Myocyte (in vitro differentiated cells): ENCODE measurements around the gene NBEAL2. TPM values are rescaled to one million over a fixed set of nuclear protein-coding genes. Genes with fewer than 3 reads are reported as not detected.
A peak's percentile ranks its signal among the peaks of the same experiment; 100 is the strongest.
"Not testable (repeated sequence)": the region's sequence is repeated elsewhere in the genome, so short reads cannot be mapped to it uniquely, and the experiment has no call there.

ENCODE experiments used
- DNase-seq: peaks from one replicate; pipeline ENCODE4 v3.0.0-alpha.2; 2012; ENCODE audit warnings: low read depth
- total RNA-seq: library from RNA; depleted of rRNA; stranded (reverse); fragments of >200 nt; gene quantifications from 2 replicates; pipeline ENCODE4 v1.2.3, GENCODE V29; 2014

The NBEAL2 gene
- total RNA-seq, 1 donor from 2014 or later: 2.3 TPM

- no peak for DNase-seq
Observed at GRCh38 chr3:47034868-47035489, 55.5 kb downstream of the NBEAL2 start.

GRCh38 chr3:47035645-47036044, 56.2 kb downstream of the NBEAL2 start:
- DNase-seq: no peak

DNA sequence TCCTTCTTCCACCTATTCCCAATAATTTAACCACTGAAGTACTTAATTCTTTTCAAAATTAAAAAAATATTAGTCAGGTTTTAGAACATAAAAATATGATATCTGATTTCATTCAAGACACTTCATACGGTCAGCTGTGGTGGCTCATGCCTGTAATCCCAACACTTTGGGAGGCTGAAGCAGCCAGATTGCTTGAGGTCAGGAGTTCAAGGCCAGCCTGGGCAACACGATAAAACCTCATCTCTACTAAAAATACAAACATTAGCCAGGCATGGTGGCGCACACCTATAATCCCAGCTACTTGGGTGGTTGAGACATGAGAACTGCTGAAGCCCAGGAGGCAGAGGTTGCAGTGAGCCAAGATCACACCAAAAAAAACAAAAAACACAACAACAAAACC, 56.7 kb downstream of the NBEAL2 start:
- no peak for DNase-seq

DNA sequence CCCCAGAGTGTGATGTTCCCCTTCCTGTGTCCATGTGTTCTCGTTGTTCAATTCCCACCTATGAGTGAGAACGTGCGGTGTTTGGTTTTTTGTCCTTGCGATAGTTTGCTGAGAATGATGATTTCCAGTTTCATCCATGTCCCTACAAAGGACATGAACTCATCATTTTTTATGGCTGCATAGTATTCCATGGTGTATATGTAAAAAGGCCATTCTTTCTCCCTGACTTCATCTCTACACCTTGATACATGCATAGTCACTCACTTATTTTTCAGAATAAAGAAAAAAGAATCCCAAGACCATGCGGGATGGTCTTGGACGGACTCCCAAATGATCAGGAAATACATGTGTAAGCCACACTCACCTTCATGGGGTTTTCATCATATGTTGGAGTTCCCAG, 57.8 kb downstream of the NBEAL2 start:
- DNase-seq: not testable (repeated sequence)

- no peak for DNase-seq
Observed at GRCh38 chr3:47041114-47041513, 61.6 kb downstream of the NBEAL2 start.

- DNase-seq: no peak
Observed at GRCh38 chr3:47042231-47042791, 62.8 kb downstream of the NBEAL2 start.

- DNase-seq: no peak
Observed at GRCh38 chr3:47047069-47047468, 67.6 kb downstream of the NBEAL2 start.

DNA sequence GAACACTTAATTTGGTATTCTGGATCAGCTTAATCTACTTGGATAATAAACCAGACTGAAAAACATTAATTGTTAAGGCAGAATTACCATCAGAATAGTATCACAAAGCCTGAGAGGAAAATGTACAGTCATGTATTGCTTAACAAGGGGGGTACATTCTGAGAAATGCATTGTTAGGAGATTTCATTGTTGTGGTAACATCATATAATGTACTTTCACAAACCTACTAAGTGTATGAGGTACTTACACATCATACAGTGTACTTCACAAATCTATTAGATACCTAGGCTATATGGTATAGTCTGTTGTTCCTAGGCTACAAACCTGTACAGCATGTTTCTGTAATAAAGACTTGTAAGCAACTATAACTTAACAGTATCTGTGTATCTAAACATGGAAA, 68.2 kb downstream of the NBEAL2 start:
- no peak for DNase-seq

DNA sequence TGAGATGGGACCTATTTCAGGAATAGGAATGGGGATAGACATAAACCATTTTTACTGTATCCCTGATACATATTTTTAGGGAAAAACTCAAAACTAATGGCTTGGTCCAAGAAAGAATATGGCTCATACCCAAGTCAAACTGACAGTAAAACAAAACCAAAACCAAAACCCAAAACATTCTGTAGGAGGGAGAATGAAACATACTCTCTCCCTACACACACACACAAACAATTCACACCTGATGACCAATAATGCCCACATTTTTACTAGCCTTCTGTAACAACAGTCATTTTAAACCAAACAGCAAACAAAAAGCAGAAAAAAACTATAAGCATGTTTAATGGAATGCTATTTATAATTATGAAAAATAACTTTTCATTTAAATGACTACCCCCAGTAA, 74.9 kb downstream of the NBEAL2 start:
- DNase-seq: no peak

- DNase-seq: no peak
Observed at GRCh38 chr3:47056705-47057104, 77.2 kb downstream of the NBEAL2 start.

DNA sequence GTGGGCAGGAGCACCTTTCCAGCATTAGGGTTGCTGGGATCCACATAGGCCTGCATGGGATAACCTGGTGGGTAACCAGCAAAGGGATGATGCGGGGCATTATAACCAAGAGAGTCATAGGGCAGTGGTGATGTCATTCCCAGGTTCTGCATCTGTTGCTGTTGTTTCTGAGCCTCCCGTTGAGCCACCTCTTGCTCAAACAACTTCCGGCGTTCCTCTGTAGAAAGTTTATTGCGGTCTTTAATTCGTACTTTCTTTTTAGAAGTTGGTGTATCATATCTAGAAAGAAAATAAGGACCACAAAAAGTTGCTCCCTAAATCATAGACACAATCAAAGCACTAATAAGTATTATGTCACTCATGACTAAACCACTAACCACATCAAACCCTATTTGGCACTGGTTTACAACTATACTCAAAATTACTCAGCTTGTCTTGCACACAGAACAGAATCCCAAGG, 77.8 kb downstream of the NBEAL2 start:
- peak; percentile 28 for DNase-seq

Other genes starting within 250 kb of the NBEAL2 start
- 4.5 and 7.8 TPM in 2 replicates for gene MYL3, start 116.2 kb upstream of the NBEAL2 start, total RNA-seq
- gene PTH1R, start 101.9 kb upstream of the NBEAL2 start, total RNA-seq: 5.6 and 5.7 TPM in 2 replicates
- 20.9 and 22.6 TPM in 2 replicates for gene CCDC12, start 2.9 kb upstream of the NBEAL2 start, total RNA-seq
- 31.3 and 32.3 TPM in 2 replicates for gene SETD2, start 184.4 kb downstream of the NBEAL2 start, total RNA-seq